HG03159 (cell line): Measurements from ENCODE around the gene NEK5.

Source experiments
- ATAC-seq: cut with Tn5 transposase; IDR thresholded peaks from one replicate; pipeline ENCODE4 v1.9.1; 2021; ENCODE audit warnings: mild to moderate bottlenecking, moderate library complexity; ENCODE audit not compliant: unreplicated experiment

NEK5 gene

GRCh38 chr13:51988988-51989618 is 139.8 kb downstream of the NEK5 start:
- no peak for ATAC-seq
